SU-DHL-6 (cell line): ENCODE measurements around the gene ERBB2.

ENCODE experiments used
- CTCF ChIP-seq: fragments of 200-600 bp; sonication (generic); IDR thresholded peaks from one replicate; pipeline ENCODE4 v1.5.1; 2017; ENCODE audit warnings: antibody characterized with exemption, mild to moderate bottlenecking, low read length, moderate library complexity; ENCODE audit not compliant: insufficient read depth, poor library complexity, severe bottlenecking
- EZH2phosphoT487 ChIP-seq: fragments of 200-600 bp; sonication (generic), shearing (Covaris generic); conservative IDR thresholded peaks from 2 replicates; pipeline ENCODE4 v1.6.1; 2018; ENCODE audit warnings: mild to moderate bottlenecking, antibody characterized with exemption, low read length, moderate library complexity, mixed read lengths

GRCh38 chr17:39752241-39752881 is 52.5 kb downstream of the ERBB2 start:
- TF ChIP-seq CTCF, result no peak
- no peak for TF ChIP-seq EZH2phosphoT487
